HG02884 (cell line): Measurements from ENCODE around the gene KRT6A.
"Not testable (repeated sequence)": the region's sequence is repeated elsewhere in the genome, so short reads cannot be mapped to it uniquely, and the experiment has no call there.

ENCODE experiments used
- ATAC-seq: cut with Tn5 transposase; IDR thresholded peaks from one replicate; pipeline ENCODE4 v1.9.1; 2021; ENCODE audit warnings: mild to moderate bottlenecking, moderate library complexity; ENCODE audit not compliant: unreplicated experiment

KRT6A gene

GRCh38 chr12:52473768-52474167 lies 19.3 kb downstream of the KRT6A start, which contains the start of gene KRT6C:
TSS of gene KRT6C (minus strand) at chr12:52473805. CDS start at chr12:52473737, 68 bp downstream.
- ATAC-seq: no peak

- ATAC-seq: no peak
Observed at GRCh38 chr12:52469853-52470252, 23.2 kb downstream of the KRT6A start.

- ATAC-seq: no peak
Observed at GRCh38 chr12:52464897-52465296, 28.2 kb downstream of the KRT6A start.

- no peak for ATAC-seq
Observed at GRCh38 chr12:52461693-52462092, 31.4 kb downstream of the KRT6A start.

- ATAC-seq: no peak
Observed at GRCh38 chr12:52458861-52459260, 34.2 kb downstream of the KRT6A start.

GRCh38 chr12:52455821-52456220 lies 37.2 kb downstream of the KRT6A start:
- ATAC-seq: no peak

GRCh38 chr12:52454411-52455201 lies 38.5 kb downstream of the KRT6A start:
- no peak for ATAC-seq

- ATAC-seq: no peak
Observed at GRCh38 chr12:52452101-52452500, 41.0 kb downstream of the KRT6A start, which contains the start of gene KRT6B. TSS of gene KRT6B (minus strand) at chr12:52452146. CDS start at chr12:52452078, 68 bp downstream.

- no peak for ATAC-seq
Observed at GRCh38 chr12:52448228-52448627, 44.8 kb downstream of the KRT6A start.

- not testable (repeated sequence) for ATAC-seq
Observed at GRCh38 chr12:52447196-52447595, 45.9 kb downstream of the KRT6A start.

- no peak for ATAC-seq
Observed at GRCh38 chr12:52446367-52447045, 46.6 kb downstream of the KRT6A start.

GRCh38 chr12:52445876-52446275 lies 47.2 kb downstream of the KRT6A start:
- no peak for ATAC-seq

- no peak for ATAC-seq
Observed at GRCh38 chr12:52444647-52445595, 48.1 kb downstream of the KRT6A start.

GRCh38 chr12:52443966-52444365 lies 49.1 kb downstream of the KRT6A start:
- no peak for ATAC-seq

GRCh38 chr12:52442600-52443061 lies 50.4 kb downstream of the KRT6A start:
- no peak for ATAC-seq

- no peak for ATAC-seq
Observed at GRCh38 chr12:52441320-52441911, 51.6 kb downstream of the KRT6A start.

- ATAC-seq: no peak
Observed at GRCh38 chr12:52440821-52441319, 52.2 kb downstream of the KRT6A start.

GRCh38 chr12:52439845-52440244 lies 53.2 kb downstream of the KRT6A start:
- no peak for ATAC-seq

- ATAC-seq: no peak
Observed at GRCh38 chr12:52439420-52439819, 53.6 kb downstream of the KRT6A start.
